HCT116 (cell line): ENCODE measurements around the gene MYO3B. TPM values are rescaled to one million over a fixed set of nuclear protein-coding genes. Genes with fewer than 3 reads are reported as not detected.

ENCODE experiments used
- ATAC-seq: fragments of 200-7000 bp; cut with Tn5 transposase; 2 replicates; pipeline ENCODE4 v1.9.1; 2020; ENCODE audit warnings: mild to moderate bottlenecking, moderate library complexity
- BruUV-seq: library from RNA; stranded (reverse); fragments of 400-500 nt; replicated peaks from 2 replicates; lab custom pipeline; 2021; lab: Mats Ljungman, UMichigan
- CTCF ChIA-PET: fragments of 300-600 bp; sonication (Branson Sonifier 250); formaldehyde crosslinking; loops from one replicate; lab custom pipeline; 2021; ENCODE audit warnings: antibody characterized with exemption; lab: Charles Lee
- POLR2A ChIA-PET: fragments of 300-600, 350-600 bp; sonication (Branson Sonifier 250); formaldehyde crosslinking; loops from one replicate; lab custom pipeline; 2021; ENCODE audit warnings: antibody characterized with exemption; lab: Charles Lee
- RAD21 ChIA-PET, 2 experiments: fragments of 300-600 bp; sonication (Branson Sonifier 250); formaldehyde crosslinking; loops; one replicate each; lab custom pipeline; 2023; ENCODE audit warnings: low total read pairs in 2 of 2; ENCODE audit not compliant: uncharacterized antibody in 2 of 2, unreplicated experiment in 2 of 2, low non-redundant PET in 1 of 2; lab: Charles Lee
- DNase-seq: peaks from one replicate; pipeline ENCODE4 v3.0.0-alpha.2; 2010; ENCODE audit warnings: low read depth, low spot score
- H2AFZ ChIP-seq: fragments of 200-600 bp; shearing (Covaris generic), sonication (generic); 2 replicates; pipeline ENCODE4 v1.6.1; 2017; ENCODE audit warnings: low read depth, mixed run types, mixed read lengths, antibody characterized with exemption, low read length; ENCODE audit not compliant: poor library complexity, severe bottlenecking
- H3K27ac ChIP-seq: 2 replicates; pipeline ENCODE4 v1.5.1; 2012; ENCODE audit warnings: low read depth, low read length
- H3K27me3 ChIP-seq: fragments of 200-600 bp; sonication (generic); 2 replicates; pipeline ENCODE4 v1.6.1; 2016; ENCODE audit warnings: mixed run types, low read length, mixed read lengths; ENCODE audit not compliant: insufficient read depth
- H3K36me3 ChIP-seq, 2 experiments: fragments of 200-500 bp in 1 of 2; fragments of 200-600 bp in 1 of 2; sonication (Bioruptor generic) in 1 of 2; sonication (generic) in 1 of 2; 2 replicates each; pipeline versions ENCODE4 v1.5.1 to v1.6.1; 2014 to 2016; ENCODE audit warnings: low read length in 2 of 2, inconsistent platforms in 1 of 2, mixed read lengths in 1 of 2, mixed run types in 1 of 2; ENCODE audit not compliant: insufficient read depth in 2 of 2, control insufficient read depth in 1 of 2
- H3K4me1 ChIP-seq, 2 experiments: fragments of 200-600 bp in 1 of 2; sonication (generic) in 1 of 2; 2 replicates each; pipeline versions ENCODE4 v1.5.1 to v1.6.1; 2012 to 2017; ENCODE audit warnings: low read length in 2 of 2, inconsistent platforms in 1 of 2, mild to moderate bottlenecking in 1 of 2, mixed read lengths in 1 of 2, mixed run types in 1 of 2, moderate library complexity in 1 of 2; ENCODE audit not compliant: insufficient read depth in 2 of 2, control insufficient read depth in 1 of 2
- H3K4me2 ChIP-seq: fragments of 200-600 bp; sonication (generic); 2 replicates; pipeline ENCODE4 v1.6.1; 2017; ENCODE audit warnings: mixed run types, low read length, mixed read lengths
- H3K4me3 ChIP-seq, 2 experiments: fragments of 200-600 bp in 1 of 2; sonication (generic) in 1 of 2; replicated peaks in 1 of 2; 2 replicates each; pipeline ENCODE4 v1.5.1; 2011 to 2016; ENCODE audit warnings: low read length in 2 of 2, control low read depth in 1 of 2, low read depth in 1 of 2, mild to moderate bottlenecking in 1 of 2, mixed read lengths in 1 of 2, mixed run types in 1 of 2
- H3K79me2 ChIP-seq: fragments of 200-600 bp; sonication (generic); 2 replicates; pipeline ENCODE4 v1.6.1; 2017; ENCODE audit warnings: mild to moderate bottlenecking, mixed run types, low read length, moderate library complexity, mixed read lengths; ENCODE audit not compliant: insufficient read depth
- H3K9ac ChIP-seq: fragments of 200-600 bp; sonication (generic); 2 replicates; pipeline ENCODE4 v1.6.1; 2016; ENCODE audit warnings: low read length, mixed read lengths
- H3K9me2 ChIP-seq: fragments of 200-600 bp; sonication (generic), shearing (Covaris generic); 2 replicates; pipeline ENCODE4 v1.6.1; 2017; ENCODE audit warnings: mixed run types, mild to moderate bottlenecking, moderate library complexity; ENCODE audit not compliant: insufficient read depth
- H3K9me3 ChIP-seq, 2 experiments: fragments of 200-500 bp in 1 of 2; fragments of 200-600 bp in 1 of 2; sonication (Bioruptor generic) in 1 of 2; sonication (generic) in 1 of 2; 2 replicates each; pipeline ENCODE4 v1.6.1; 2014 to 2017; ENCODE audit warnings: low read length in 2 of 2, mixed read lengths in 2 of 2, inconsistent platforms in 1 of 2, low read depth in 1 of 2, mild to moderate bottlenecking in 1 of 2, mixed run types in 1 of 2, moderate library complexity in 1 of 2; ENCODE audit not compliant: control insufficient read depth in 1 of 2, insufficient read depth in 1 of 2
- H4K20me1 ChIP-seq: fragments of 200-600 bp; sonication (generic), shearing (Covaris generic); 2 replicates; pipeline ENCODE4 v1.6.1; 2017; ENCODE audit warnings: mixed run types, mild to moderate bottlenecking, moderate library complexity; ENCODE audit not compliant: insufficient read depth
- CBX3 ChIP-seq: IDR thresholded peaks from 2 replicates; pipeline ENCODE4 v1.6.1; 2012; ENCODE audit warnings: low read depth
- CEBPB ChIP-seq: IDR thresholded peaks from 2 replicates; pipeline ENCODE4 v1.6.1; 2012; ENCODE audit warnings: low read depth
- EGR1 ChIP-seq: IDR thresholded peaks from 2 replicates; pipeline ENCODE4 v1.6.1; 2012; ENCODE audit warnings: low read depth
- ELF1 ChIP-seq: IDR thresholded peaks from 2 replicates; pipeline ENCODE4 v1.6.1; 2012; ENCODE audit warnings: low read depth, borderline replicate concordance
- EZH2phosphoT487 ChIP-seq: fragments of 200-600 bp; IDR thresholded peaks from 2 replicates; pipeline ENCODE4 v1.6.1; 2018; ENCODE audit warnings: antibody characterized with exemption, borderline replicate concordance
- FOSL1 ChIP-seq: IDR thresholded peaks from 2 replicates; pipeline ENCODE4 v1.6.1; 2012; ENCODE audit warnings: low read depth
- JUND ChIP-seq: IDR thresholded peaks from 2 replicates; pipeline ENCODE4 v1.6.1; 2012
- POLR2A ChIP-seq: IDR thresholded peaks from 2 replicates; pipeline ENCODE4 v1.7.0; 2011; ENCODE audit warnings: borderline replicate concordance; ENCODE audit not compliant: insufficient read depth, insufficient read length; ENCODE audit errors: extremely low read depth
- POLR2AphosphoS5 ChIP-seq: IDR thresholded peaks from 2 replicates; pipeline ENCODE4 v1.6.1; 2011; ENCODE audit warnings: mild to moderate bottlenecking, low read depth, low read length, moderate library complexity
- RAD21 ChIP-seq: IDR thresholded peaks from 2 replicates; pipeline ENCODE4 v1.6.1; 2012; ENCODE audit warnings: low read depth, mild to moderate bottlenecking
- SP1 ChIP-seq: IDR thresholded peaks from 2 replicates; pipeline ENCODE4 v1.6.1; 2012; ENCODE audit warnings: low read depth
- SRF ChIP-seq: IDR thresholded peaks from 2 replicates; pipeline ENCODE4 v1.6.1; 2012; ENCODE audit warnings: low read depth
- TCF7L2 ChIP-seq: IDR thresholded peaks from 2 replicates; pipeline ENCODE4 v1.7.0; 2011; ENCODE audit warnings: borderline replicate concordance, inconsistent platforms; ENCODE audit not compliant: insufficient read depth, insufficient read length; ENCODE audit errors: extremely low read depth
- YY1 ChIP-seq: IDR thresholded peaks from 2 replicates; pipeline ENCODE4 v1.6.1; 2011; ENCODE audit warnings: low read length, low read depth, moderate library complexity, mild to moderate bottlenecking; ENCODE audit not compliant: insufficient replicate concordance; ENCODE audit errors: extremely low read depth
- ZFX ChIP-seq: fragments of 450-650 bp; IDR thresholded peaks from 2 replicates; pipeline ENCODE4 v1.6.1; 2017
- ZNF274 ChIP-seq: fragments of 200-500 bp; sonication (Bioruptor generic); IDR thresholded peaks from 2 replicates; pipeline ENCODE4 v1.6.1; 2014; ENCODE audit warnings: mild to moderate bottlenecking, low read depth, low read length, inconsistent platforms
- intact Hi-C: fragments of 100-400 bp; cut with micrococcal nuclease; formaldehyde crosslinking; loops from 2 replicates; pipeline ENCODE4 v1.10.0; 2022
- total RNA-seq: library from RNA; stranded (reverse); gene quantifications from one replicate; pipeline ENCODE4 v1.2.1, GENCODE V29; 2021; ENCODE audit not compliant: unreplicated experiment
- TF ChIP-seq, protein P1 (sequence below): IDR thresholded peaks from 2 replicates; pipeline ENCODE4 v1.6.1; 2012; ENCODE audit warnings: low read depth
- TF ChIP-seq, protein P2 (sequence below), 3 experiments: fragments of 200-600 bp in 1 of 3; sonication (generic) in 1 of 3; IDR thresholded peaks in 2 of 3; conservative IDR thresholded peaks in 1 of 3; 2 replicates each; pipeline ENCODE4 v1.5.1; 2012 to 2017; ENCODE audit warnings: low read depth in 2 of 3, low read length in 2 of 3, antibody characterized with exemption in 1 of 3, borderline replicate concordance in 1 of 3, control low read depth in 1 of 3, mild to moderate bottlenecking in 1 of 3, mixed read lengths in 1 of 3, mixed run types in 1 of 3, moderate library complexity in 1 of 3; ENCODE audit not compliant: insufficient read depth in 1 of 3
- TF ChIP-seq, protein P3 (sequence below): IDR thresholded peaks from 2 replicates; pipeline ENCODE4 v1.6.1; 2011; ENCODE audit warnings: mild to moderate bottlenecking, low read length, moderate library complexity; ENCODE audit not compliant: insufficient replicate concordance; ENCODE audit errors: extremely low read depth
- TF ChIP-seq, protein P4 (sequence below): IDR thresholded peaks from 2 replicates; pipeline ENCODE4 v1.6.1; 2012

The MYO3B gene
- total RNA-seq, 1 experiment from 2014 or later, result not detected

DNA sequence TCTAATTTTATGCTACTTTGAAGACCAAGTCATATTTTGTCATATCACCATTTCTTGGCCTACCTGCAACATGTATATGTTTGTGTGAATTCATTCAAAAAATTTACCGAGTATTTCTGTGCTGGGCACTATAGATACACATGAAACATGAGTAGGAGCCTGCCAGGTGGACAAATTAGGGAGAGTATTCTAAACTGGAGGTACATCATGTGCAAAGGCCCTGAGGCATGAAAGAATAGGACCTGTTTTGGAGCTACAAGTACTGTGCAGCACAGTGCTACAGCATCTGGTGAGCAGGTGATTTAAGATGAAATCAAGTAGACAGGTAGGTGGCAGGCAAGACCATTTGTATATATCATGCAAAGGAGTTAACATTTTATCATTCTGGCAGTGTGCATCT, 152.9 kb downstream of the MYO3B start:
- Histone ChIP-seq H3K36me3 (no peaks in the 10 kb centered on the region), H3K4me2 (no peak overlapping the region), H3K27ac (no peak overlapping the region), H3K4me3 (no peak overlapping the region), H3K9me2 (no peaks in the 10 kb centered on the region), H3K27me3 (no peaks in the 10 kb centered on the region), H3K79me2 (no peaks in the 10 kb centered on the region), H3K9me3 (no peaks in the 10 kb centered on the region), H3K9ac (no peak overlapping the region), H3K4me1 (no peaks in the 10 kb centered on the region), H4K20me1 (no peaks in the 10 kb centered on the region), H2AFZ (no peak overlapping the region)
- RAD21 ChIA-PET, result no interaction called here
- CTCF ChIA-PET, result no interaction called here
- POLR2A ChIA-PET, result no interaction called here
- BruUV-seq, result no TSS peak
- TF ChIP-seq SP1 (no peak), TCF7L2 (no peak), FOSL1 (no peak), CEBPB (no peak), SRF (no peak), POLR2AphosphoS5 (no peak), ZFX (no peak), EZH2phosphoT487 (no peak), EGR1 (no peak), CBX3 (no peak), POLR2A (no peak), ELF1 (no peak), JUND (no peak), RAD21 (no peak), ZNF274 (no peak), YY1 (no peak)
- TF ChIP-seq, protein P1, sequence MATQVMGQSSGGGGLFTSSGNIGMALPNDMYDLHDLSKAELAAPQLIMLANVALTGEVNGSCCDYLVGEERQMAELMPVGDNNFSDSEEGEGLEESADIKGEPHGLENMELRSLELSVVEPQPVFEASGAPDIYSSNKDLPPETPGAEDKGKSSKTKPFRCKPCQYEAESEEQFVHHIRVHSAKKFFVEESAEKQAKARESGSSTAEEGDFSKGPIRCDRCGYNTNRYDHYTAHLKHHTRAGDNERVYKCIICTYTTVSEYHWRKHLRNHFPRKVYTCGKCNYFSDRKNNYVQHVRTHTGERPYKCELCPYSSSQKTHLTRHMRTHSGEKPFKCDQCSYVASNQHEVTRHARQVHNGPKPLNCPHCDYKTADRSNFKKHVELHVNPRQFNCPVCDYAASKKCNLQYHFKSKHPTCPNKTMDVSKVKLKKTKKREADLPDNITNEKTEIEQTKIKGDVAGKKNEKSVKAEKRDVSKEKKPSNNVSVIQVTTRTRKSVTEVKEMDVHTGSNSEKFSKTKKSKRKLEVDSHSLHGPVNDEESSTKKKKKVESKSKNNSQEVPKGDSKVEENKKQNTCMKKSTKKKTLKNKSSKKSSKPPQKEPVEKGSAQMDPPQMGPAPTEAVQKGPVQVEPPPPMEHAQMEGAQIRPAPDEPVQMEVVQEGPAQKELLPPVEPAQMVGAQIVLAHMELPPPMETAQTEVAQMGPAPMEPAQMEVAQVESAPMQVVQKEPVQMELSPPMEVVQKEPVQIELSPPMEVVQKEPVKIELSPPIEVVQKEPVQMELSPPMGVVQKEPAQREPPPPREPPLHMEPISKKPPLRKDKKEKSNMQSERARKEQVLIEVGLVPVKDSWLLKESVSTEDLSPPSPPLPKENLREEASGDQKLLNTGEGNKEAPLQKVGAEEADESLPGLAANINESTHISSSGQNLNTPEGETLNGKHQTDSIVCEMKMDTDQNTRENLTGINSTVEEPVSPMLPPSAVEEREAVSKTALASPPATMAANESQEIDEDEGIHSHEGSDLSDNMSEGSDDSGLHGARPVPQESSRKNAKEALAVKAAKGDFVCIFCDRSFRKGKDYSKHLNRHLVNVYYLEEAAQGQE, result no peak
- TF ChIP-seq, protein P2, sequence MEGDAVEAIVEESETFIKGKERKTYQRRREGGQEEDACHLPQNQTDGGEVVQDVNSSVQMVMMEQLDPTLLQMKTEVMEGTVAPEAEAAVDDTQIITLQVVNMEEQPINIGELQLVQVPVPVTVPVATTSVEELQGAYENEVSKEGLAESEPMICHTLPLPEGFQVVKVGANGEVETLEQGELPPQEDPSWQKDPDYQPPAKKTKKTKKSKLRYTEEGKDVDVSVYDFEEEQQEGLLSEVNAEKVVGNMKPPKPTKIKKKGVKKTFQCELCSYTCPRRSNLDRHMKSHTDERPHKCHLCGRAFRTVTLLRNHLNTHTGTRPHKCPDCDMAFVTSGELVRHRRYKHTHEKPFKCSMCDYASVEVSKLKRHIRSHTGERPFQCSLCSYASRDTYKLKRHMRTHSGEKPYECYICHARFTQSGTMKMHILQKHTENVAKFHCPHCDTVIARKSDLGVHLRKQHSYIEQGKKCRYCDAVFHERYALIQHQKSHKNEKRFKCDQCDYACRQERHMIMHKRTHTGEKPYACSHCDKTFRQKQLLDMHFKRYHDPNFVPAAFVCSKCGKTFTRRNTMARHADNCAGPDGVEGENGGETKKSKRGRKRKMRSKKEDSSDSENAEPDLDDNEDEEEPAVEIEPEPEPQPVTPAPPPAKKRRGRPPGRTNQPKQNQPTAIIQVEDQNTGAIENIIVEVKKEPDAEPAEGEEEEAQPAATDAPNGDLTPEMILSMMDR (IDR thresholded peaks at IDR 0.05 in 2 of 3, conservative IDR thresholded peaks at IDR 0.05 in 1 of 3; ENCODE audit: borderline replicate concordance in 1 of 3, insufficient read depth in 1 of 3, low read depth in 2 of 3, low read length in 2 of 3), result no peak
- TF ChIP-seq, protein P3, sequence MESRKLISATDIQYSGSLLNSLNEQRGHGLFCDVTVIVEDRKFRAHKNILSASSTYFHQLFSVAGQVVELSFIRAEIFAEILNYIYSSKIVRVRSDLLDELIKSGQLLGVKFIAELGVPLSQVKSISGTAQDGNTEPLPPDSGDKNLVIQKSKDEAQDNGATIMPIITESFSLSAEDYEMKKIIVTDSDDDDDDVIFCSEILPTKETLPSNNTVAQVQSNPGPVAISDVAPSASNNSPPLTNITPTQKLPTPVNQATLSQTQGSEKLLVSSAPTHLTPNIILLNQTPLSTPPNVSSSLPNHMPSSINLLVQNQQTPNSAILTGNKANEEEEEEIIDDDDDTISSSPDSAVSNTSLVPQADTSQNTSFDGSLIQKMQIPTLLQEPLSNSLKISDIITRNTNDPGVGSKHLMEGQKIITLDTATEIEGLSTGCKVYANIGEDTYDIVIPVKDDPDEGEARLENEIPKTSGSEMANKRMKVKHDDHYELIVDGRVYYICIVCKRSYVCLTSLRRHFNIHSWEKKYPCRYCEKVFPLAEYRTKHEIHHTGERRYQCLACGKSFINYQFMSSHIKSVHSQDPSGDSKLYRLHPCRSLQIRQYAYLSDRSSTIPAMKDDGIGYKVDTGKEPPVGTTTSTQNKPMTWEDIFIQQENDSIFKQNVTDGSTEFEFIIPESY, result no peak
- TF ChIP-seq, protein P4, sequence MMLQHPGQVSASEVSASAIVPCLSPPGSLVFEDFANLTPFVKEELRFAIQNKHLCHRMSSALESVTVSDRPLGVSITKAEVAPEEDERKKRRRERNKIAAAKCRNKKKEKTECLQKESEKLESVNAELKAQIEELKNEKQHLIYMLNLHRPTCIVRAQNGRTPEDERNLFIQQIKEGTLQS, result no peak
- ATAC-seq (no peak), DNase-seq (no peak)
- intact Hi-C loops, result no loop called here
